ENCODE results near the gene BCORL1. TPM values are rescaled to one million over a fixed set of nuclear protein-coding genes. Genes with fewer than 3 reads are reported as not detected.

The BCORL1 gene
- total and polyA plus RNA-seq, 2 donors (not counting 3 experiments of a cell fraction or from before 2014, with no cell fraction given), result 1.8 to 13.1 TPM

DNA sequence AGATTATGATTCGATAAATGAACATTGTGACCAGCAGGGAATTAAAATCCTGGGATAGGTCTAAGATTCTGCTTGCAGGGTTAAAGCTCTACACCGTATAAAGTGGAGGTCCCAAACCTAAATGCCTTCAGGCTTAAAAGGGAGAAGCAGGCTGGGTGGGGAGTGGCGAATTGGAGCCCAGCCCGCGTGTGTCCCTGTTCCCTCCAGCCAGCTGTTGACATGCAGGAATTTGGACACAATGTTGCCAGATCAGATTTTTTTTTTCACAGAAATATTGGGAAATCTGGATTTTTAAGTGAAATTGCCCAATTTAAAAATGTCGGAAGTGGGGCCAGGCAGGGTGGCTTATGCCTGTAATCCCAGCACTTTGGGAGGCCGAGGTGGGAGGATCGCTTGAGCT lies 67.4 kb downstream of the BCORL1 start:
- no peak for TF ChIP-seq FOS (IDR thresholded peaks at IDR 0.05; ENCODE audit: borderline replicate concordance, insufficient read depth, low read length)
- no peak for TF ChIP-seq EZH2 (IDR thresholded peaks at IDR 0.05; ENCODE audit: borderline replicate concordance, low read depth, low read length, severe bottlenecking)
- TF ChIP-seq MYC (IDR thresholded peaks at IDR 0.05; ENCODE audit: low read depth, low read length), result no peak
- TF ChIP-seq, protein P1, sequence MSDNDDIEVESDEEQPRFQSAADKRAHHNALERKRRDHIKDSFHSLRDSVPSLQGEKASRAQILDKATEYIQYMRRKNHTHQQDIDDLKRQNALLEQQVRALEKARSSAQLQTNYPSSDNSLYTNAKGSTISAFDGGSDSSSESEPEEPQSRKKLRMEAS (IDR thresholded peaks at IDR 0.05; ENCODE audit: insufficient read depth, insufficient read length), result no peak
- TF ChIP-seq, protein P2, sequence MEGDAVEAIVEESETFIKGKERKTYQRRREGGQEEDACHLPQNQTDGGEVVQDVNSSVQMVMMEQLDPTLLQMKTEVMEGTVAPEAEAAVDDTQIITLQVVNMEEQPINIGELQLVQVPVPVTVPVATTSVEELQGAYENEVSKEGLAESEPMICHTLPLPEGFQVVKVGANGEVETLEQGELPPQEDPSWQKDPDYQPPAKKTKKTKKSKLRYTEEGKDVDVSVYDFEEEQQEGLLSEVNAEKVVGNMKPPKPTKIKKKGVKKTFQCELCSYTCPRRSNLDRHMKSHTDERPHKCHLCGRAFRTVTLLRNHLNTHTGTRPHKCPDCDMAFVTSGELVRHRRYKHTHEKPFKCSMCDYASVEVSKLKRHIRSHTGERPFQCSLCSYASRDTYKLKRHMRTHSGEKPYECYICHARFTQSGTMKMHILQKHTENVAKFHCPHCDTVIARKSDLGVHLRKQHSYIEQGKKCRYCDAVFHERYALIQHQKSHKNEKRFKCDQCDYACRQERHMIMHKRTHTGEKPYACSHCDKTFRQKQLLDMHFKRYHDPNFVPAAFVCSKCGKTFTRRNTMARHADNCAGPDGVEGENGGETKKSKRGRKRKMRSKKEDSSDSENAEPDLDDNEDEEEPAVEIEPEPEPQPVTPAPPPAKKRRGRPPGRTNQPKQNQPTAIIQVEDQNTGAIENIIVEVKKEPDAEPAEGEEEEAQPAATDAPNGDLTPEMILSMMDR (IDR thresholded peaks at IDR 0.05; ENCODE audit: extremely low read depth in 1 of 2, insufficient read depth in 1 of 2, low read depth in 1 of 2, low read length in 2 of 2), result no peak
- TF ChIP-seq POLR2AphosphoS5 (IDR thresholded peaks at IDR 0.05; ENCODE audit: insufficient read depth, low read depth, low read length), result no peak
- TF ChIP-seq GATA2 (IDR thresholded peaks at IDR 0.05; ENCODE audit: insufficient read depth, insufficient read length, low read depth, low read length), result no peak
- no peak for TF ChIP-seq POLR2A (IDR thresholded peaks at IDR 0.05; ENCODE audit: low read depth, low read length)
- no peak for TF ChIP-seq JUN (IDR thresholded peaks at IDR 0.05; ENCODE audit: borderline replicate concordance, insufficient read depth, insufficient read length, low read depth)
- intact Hi-C loops (cut with micrococcal nuclease) (no loop called here), dilution Hi-C loops (cut with MboI; ENCODE audit: extremely low pct_ligation_motif_present, low sequenced_read_pairs) (no loop called here)
- Histone ChIP-seq H4K20me1 (replicated peaks; ENCODE audit: control insufficient read depth, extremely low read depth, insufficient read depth, low read length) (no peaks in the 10 kb centered on the region), H3K79me2 (ENCODE audit: control insufficient read depth, insufficient read depth, low read length) (no peaks in the 10 kb centered on the region), H3K27me3 (ENCODE audit: control insufficient read depth in 2 of 2, insufficient read depth in 2 of 2, low read length in 2 of 2) (no peaks in the 10 kb centered on the region), H2AFZ (ENCODE audit: low read depth, low read length) (no peak overlapping the region), H3K9ac (replicated peaks; ENCODE audit: extremely low read depth, insufficient read depth, low read length) (no peak overlapping the region), H3K9me1 (replicated peaks; ENCODE audit: control insufficient read depth, extremely low read depth, insufficient read depth, low read length) (no peaks in the 10 kb centered on the region), H3K9me3 (replicated peaks; ENCODE audit: control insufficient read depth, insufficient read depth, low read length) (no peaks in the 10 kb centered on the region), H3K4me2 (ENCODE audit: insufficient read depth, low read length) (no peak overlapping the region), H3K4me1 (ENCODE audit: control insufficient read depth, extremely low read depth, insufficient read depth, low read length) (no peaks in the 10 kb centered on the region), H3K4me3 (replicated peaks in 1 of 3; ENCODE audit: insufficient read depth in 1 of 3, low read depth in 1 of 3, low read length in 3 of 3) (no peak overlapping the region), H3K36me3 (ENCODE audit: control insufficient read depth in 2 of 2, extremely low read depth in 1 of 2, insufficient read depth in 2 of 2, low read length in 2 of 2) (peaks cover 4 to 14% of the 10 kb centered on the region in 2 experiments), H3K27ac (ENCODE audit: insufficient read depth, low read depth, low read length) (no peak overlapping the region)
- FAIRE-seq, result no peak
- BruUV-seq (replicated peaks), result no TSS peak
- CTCF ChIA-PET, result no interaction called here
- POLR2A ChIA-PET, result no interaction called here
- no peak for DNase-seq (ENCODE audit: low read depth, low spot score)

Data from endothelial cell of umbilical vein (primary cell).